HPDE6-E6E7 (cell line): Measurements from ENCODE around the gene PLEKHH2.

Experiments used
- DNase-seq: peaks from one replicate; pipeline ENCODE4 v3.0.0; 2011; ENCODE audit warnings: missing footprints; ENCODE audit errors: extremely low spot score

Gene PLEKHH2

GRCh38 chr2:43812006-43812405 lies 174.9 kb downstream of the PLEKHH2 start:
- DNase-seq, result no peak

DNA sequence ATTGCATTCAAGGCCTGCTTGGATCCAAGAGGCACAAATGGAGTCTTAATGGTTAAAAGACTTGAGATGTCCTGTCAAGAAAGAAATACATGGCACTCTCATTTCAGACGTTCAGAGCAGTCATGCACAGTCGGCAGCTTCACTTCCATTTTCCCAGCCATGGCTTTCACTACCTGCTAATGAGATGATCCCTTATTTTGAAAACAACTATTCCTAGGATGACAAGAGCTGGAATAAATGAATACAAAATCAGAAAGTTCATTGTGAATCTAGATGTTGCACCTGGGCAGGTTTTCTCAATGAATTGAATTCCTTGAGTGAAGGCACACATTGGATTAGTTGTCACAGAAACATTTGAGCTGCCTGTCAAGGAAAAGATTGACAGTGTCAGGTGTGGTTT lies 175.9 kb downstream of the PLEKHH2 start:
- no peak for DNase-seq

DNA sequence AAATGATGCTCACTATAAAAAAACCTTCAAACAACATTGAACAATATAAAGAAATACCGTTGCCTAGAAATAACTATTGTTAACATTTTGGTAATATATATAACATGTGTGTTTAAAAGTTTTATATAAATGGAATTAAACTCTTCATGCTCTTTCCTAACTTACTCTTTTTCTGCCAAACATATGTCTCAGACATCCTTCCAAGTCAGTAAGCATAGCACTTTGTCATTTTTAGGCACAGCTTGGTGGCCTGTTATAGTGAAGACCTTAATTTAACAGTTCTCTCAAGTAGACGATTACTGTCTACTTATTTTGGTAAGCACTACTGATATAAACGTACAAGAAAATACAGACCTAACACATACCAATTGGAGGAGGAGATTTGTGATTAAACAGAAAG lies 177.7 kb downstream of the PLEKHH2 start:
- DNase-seq, result no peak
